Lower leg skin (tissue), 3 donors: ENCODE measurements around the gene C11orf21.

Experiments used
- POLR2A ChIP-seq, 2 donors: fragments of 450-650 bp; IDR thresholded peaks; one replicate each; pipeline ENCODE4 v1.6.1; 2016 to 2017; ENCODE audit warnings: antibody characterized with exemption in 2 of 2, mild to moderate bottlenecking in 1 of 2, moderate library complexity in 1 of 2
- TF ChIP-seq, protein P1 (sequence below), 3 donors: fragments of 450-650 bp; IDR thresholded peaks; one replicate each; pipeline ENCODE4 v1.5.1; 2016; ENCODE audit warnings: antibody characterized with exemption in 3 of 3, mild to moderate bottlenecking in 3 of 3, moderate library complexity in 2 of 3

GRCh38 chr11:2248242-2248641, 53.5 kb downstream of the C11orf21 start:
- TF ChIP-seq, protein P1, sequence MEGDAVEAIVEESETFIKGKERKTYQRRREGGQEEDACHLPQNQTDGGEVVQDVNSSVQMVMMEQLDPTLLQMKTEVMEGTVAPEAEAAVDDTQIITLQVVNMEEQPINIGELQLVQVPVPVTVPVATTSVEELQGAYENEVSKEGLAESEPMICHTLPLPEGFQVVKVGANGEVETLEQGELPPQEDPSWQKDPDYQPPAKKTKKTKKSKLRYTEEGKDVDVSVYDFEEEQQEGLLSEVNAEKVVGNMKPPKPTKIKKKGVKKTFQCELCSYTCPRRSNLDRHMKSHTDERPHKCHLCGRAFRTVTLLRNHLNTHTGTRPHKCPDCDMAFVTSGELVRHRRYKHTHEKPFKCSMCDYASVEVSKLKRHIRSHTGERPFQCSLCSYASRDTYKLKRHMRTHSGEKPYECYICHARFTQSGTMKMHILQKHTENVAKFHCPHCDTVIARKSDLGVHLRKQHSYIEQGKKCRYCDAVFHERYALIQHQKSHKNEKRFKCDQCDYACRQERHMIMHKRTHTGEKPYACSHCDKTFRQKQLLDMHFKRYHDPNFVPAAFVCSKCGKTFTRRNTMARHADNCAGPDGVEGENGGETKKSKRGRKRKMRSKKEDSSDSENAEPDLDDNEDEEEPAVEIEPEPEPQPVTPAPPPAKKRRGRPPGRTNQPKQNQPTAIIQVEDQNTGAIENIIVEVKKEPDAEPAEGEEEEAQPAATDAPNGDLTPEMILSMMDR (IDR thresholded peaks at IDR 0.05), result no peak
- TF ChIP-seq POLR2A (IDR thresholded peaks at IDR 0.05), result no peak
